HCT116 (cell line): ENCODE results near the gene KHK.

ENCODE experiments used
- CEBPB ChIP-seq: IDR thresholded peaks from 2 replicates; pipeline ENCODE4 v1.6.1; 2012; ENCODE audit warnings: low read depth
- EGR1 ChIP-seq: IDR thresholded peaks from 2 replicates; pipeline ENCODE4 v1.6.1; 2012; ENCODE audit warnings: low read depth
- EZH2 ChIP-seq: fragments of 200-600 bp; sonication (generic); IDR thresholded peaks from 2 replicates; pipeline ENCODE4 v1.6.1; 2017; ENCODE audit warnings: antibody characterized with exemption, mixed run types
- JUND ChIP-seq: IDR thresholded peaks from 2 replicates; pipeline ENCODE4 v1.6.1; 2012
- POLR2A ChIP-seq: IDR thresholded peaks from 2 replicates; pipeline ENCODE4 v1.7.0; 2011; ENCODE audit warnings: borderline replicate concordance; ENCODE audit not compliant: insufficient read depth, insufficient read length; ENCODE audit errors: extremely low read depth
- POLR2AphosphoS5 ChIP-seq: IDR thresholded peaks from 2 replicates; pipeline ENCODE4 v1.6.1; 2011; ENCODE audit warnings: mild to moderate bottlenecking, low read depth, low read length, moderate library complexity
- TCF7L2 ChIP-seq: IDR thresholded peaks from 2 replicates; pipeline ENCODE4 v1.7.0; 2011; ENCODE audit warnings: borderline replicate concordance, inconsistent platforms; ENCODE audit not compliant: insufficient read depth, insufficient read length; ENCODE audit errors: extremely low read depth
- TF ChIP-seq, protein P1 (sequence below), 3 experiments: fragments of 200-600 bp in 1 of 3; sonication (generic) in 1 of 3; IDR thresholded peaks in 2 of 3; conservative IDR thresholded peaks in 1 of 3; 2 replicates each; pipeline ENCODE4 v1.5.1; 2012 to 2017; ENCODE audit warnings: low read depth in 2 of 3, low read length in 2 of 3, antibody characterized with exemption in 1 of 3, borderline replicate concordance in 1 of 3, control low read depth in 1 of 3, mild to moderate bottlenecking in 1 of 3, mixed read lengths in 1 of 3, mixed run types in 1 of 3, moderate library complexity in 1 of 3; ENCODE audit not compliant: insufficient read depth in 1 of 3
- TF ChIP-seq, protein P2 (sequence below): IDR thresholded peaks from 2 replicates; pipeline ENCODE4 v1.6.1; 2012

- TF ChIP-seq, protein P1, sequence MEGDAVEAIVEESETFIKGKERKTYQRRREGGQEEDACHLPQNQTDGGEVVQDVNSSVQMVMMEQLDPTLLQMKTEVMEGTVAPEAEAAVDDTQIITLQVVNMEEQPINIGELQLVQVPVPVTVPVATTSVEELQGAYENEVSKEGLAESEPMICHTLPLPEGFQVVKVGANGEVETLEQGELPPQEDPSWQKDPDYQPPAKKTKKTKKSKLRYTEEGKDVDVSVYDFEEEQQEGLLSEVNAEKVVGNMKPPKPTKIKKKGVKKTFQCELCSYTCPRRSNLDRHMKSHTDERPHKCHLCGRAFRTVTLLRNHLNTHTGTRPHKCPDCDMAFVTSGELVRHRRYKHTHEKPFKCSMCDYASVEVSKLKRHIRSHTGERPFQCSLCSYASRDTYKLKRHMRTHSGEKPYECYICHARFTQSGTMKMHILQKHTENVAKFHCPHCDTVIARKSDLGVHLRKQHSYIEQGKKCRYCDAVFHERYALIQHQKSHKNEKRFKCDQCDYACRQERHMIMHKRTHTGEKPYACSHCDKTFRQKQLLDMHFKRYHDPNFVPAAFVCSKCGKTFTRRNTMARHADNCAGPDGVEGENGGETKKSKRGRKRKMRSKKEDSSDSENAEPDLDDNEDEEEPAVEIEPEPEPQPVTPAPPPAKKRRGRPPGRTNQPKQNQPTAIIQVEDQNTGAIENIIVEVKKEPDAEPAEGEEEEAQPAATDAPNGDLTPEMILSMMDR (IDR thresholded peaks at IDR 0.05 in 2 of 3, conservative IDR thresholded peaks at IDR 0.05 in 1 of 3; ENCODE audit: borderline replicate concordance in 1 of 3, insufficient read depth in 1 of 3, low read depth in 2 of 3, low read length in 2 of 3), result no peak
- no peak for TF ChIP-seq POLR2A
- no peak for TF ChIP-seq EZH2
- no peak for TF ChIP-seq TCF7L2
- TF ChIP-seq EGR1, result no peak
- no peak for TF ChIP-seq JUND
- no peak for TF ChIP-seq CEBPB
- 0 out of 2 replicates have a peak, but pooled peaks have one; percentile 24 for TF ChIP-seq POLR2AphosphoS5
- TF ChIP-seq, protein P2, sequence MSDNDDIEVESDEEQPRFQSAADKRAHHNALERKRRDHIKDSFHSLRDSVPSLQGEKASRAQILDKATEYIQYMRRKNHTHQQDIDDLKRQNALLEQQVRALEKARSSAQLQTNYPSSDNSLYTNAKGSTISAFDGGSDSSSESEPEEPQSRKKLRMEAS, result no peak
These were observed 16.5 kb upstream of the KHK start for GRCh38 chr2:27069961-27070618.
